ENCODE results near the gene PLCL2.

PLCL2 gene

DNA sequence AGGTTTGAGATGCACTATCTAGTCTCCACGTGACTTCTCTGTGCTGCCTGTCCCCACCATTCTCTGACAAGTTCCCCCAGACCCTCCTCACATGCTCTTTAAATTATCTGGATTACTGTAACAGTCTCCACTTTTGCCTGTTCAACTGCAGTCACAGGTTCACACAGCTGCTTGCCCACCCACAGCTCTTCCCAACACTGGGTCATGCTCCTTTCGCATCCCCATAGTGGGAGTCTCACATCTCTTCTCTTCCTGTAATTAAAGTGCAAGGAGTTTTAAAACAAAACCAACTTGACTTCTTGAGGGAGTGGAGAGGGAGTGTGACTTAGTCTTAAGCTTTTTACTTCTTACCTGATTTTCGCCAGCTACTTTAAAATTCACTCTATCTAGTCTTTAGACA, 178.8 kb downstream of the PLCL2 start:
- H3K4me3 ChIP-seq (replicated peaks; ENCODE audit: low read depth, low read length), result no peak overlapping the region
- TF ChIP-seq, protein P1, sequence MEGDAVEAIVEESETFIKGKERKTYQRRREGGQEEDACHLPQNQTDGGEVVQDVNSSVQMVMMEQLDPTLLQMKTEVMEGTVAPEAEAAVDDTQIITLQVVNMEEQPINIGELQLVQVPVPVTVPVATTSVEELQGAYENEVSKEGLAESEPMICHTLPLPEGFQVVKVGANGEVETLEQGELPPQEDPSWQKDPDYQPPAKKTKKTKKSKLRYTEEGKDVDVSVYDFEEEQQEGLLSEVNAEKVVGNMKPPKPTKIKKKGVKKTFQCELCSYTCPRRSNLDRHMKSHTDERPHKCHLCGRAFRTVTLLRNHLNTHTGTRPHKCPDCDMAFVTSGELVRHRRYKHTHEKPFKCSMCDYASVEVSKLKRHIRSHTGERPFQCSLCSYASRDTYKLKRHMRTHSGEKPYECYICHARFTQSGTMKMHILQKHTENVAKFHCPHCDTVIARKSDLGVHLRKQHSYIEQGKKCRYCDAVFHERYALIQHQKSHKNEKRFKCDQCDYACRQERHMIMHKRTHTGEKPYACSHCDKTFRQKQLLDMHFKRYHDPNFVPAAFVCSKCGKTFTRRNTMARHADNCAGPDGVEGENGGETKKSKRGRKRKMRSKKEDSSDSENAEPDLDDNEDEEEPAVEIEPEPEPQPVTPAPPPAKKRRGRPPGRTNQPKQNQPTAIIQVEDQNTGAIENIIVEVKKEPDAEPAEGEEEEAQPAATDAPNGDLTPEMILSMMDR (IDR thresholded peaks at IDR 0.05; ENCODE audit: low read length, missing control alignments), result no peak
- DNase-seq (ENCODE audit: low read depth), result no peak

DNA sequence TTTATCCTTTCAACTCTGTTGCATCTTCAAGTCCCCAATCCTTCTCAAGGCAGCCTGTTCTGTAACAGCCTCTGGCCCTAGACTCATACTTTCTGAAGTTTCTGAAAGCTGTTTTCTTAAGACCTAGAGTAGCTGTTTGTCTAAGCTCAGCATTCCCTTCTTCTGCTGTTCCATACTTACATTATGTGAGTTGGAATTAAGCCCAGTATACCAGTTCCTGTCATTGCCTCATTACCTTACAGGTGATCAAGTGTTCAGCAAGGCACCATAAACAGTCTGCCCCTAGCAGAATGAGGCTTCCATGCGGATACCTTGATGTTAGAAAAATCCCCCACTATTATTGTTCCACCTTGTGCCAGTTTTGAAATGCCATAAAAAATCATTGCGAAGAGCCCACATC, 180.6 kb downstream of the PLCL2 start:
- no peak overlapping the region for H3K4me3 ChIP-seq (replicated peaks; ENCODE audit: low read depth, low read length)
- DNase-seq (ENCODE audit: low read depth), result no peak
- TF ChIP-seq, protein P1 (IDR thresholded peaks at IDR 0.05; ENCODE audit: low read length, missing control alignments), result no peak

DNA sequence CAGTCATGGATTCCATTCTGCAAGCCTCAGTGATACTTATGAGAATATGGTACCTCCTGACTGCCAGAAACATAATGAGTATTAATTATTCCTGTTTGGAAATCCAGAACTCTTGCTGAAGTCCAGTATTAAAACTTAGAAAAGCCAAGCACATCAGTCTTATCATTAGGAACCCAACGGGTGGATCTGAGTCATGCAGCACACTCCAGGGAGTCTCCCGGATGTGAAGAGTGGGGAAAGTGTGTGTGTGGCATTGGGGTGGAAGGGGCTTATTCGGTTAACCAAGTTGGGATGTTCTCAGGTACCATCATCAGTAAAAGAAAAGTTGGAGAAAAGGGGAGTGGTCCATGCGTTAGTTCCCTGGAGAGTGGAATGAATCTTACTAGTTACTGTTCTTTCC, 181.1 kb downstream of the PLCL2 start:
- DNase-seq (ENCODE audit: low read depth), result no peak
- no peak overlapping the region for H3K4me3 ChIP-seq (replicated peaks; ENCODE audit: low read depth, low read length)
- TF ChIP-seq, protein P1 (IDR thresholded peaks at IDR 0.05; ENCODE audit: low read length, missing control alignments), result no peak

DNA sequence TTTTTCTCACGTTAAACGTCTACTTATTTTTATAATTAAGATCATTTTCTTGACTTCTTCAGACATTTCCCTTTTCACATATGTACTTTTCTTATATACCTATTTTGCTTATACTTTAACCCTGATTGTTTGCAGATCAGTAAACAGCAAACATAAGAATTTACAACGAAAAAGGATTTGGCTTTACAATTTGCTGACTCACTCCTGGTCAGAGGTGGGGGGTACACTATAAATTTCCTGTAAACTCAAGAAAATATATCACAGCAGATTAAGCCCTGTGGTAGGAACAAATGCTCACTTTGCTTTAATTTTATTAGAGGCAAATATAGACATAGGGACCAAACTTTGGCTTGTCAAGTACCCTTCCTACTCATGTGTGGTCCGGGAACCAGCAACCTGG, 185.0 kb downstream of the PLCL2 start:
- TF ChIP-seq, protein P1 (IDR thresholded peaks at IDR 0.05; ENCODE audit: low read length, missing control alignments), result no peak
- no peak overlapping the region for H3K4me3 ChIP-seq (replicated peaks; ENCODE audit: low read depth, low read length)
- DNase-seq (ENCODE audit: low read depth), result no peak

DNA sequence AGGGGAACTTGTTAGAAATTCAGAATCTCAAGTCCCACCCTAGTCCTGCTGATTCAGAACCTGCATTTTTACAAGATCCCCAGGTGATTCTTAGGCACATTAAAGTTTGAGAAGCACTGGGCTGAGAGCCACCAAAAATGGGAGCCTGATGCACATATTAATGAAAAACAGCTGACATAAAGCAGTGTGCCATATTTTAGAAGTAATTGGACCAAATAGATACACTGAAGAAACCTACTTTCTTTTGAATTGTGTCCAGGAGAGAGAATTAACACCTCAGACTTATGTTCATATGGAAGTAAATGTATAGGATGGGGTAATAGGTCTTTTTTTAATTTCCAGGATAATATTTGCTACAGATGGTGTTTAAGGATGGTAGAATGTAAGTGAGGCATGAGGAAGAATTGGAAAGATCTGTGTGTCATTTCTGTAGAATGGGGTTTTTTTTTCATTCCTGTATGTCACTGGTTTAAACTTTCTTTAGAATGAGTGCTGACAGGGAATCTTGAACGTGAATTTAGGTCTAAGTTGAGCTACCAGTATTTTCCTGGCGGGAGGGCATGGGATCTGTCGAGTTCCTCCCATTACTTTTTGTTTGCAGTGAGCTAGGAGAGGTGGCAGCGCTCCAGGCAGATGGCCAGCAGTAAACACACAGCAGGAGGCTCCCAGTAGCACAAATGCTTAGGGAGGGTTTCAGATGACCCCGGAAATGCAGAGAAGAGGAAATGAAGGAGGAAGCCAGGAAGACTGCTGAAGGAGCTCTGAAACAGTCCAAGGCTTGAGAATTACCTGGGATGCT, 185.6 kb downstream of the PLCL2 start:
- TF ChIP-seq, protein P1 (IDR thresholded peaks at IDR 0.05; ENCODE audit: low read length, missing control alignments), result no peak
- H3K4me3 ChIP-seq (replicated peaks; ENCODE audit: low read depth, low read length), result no peak overlapping the region
- DNase-seq (ENCODE audit: low read depth), result peak; percentile 44

DNA sequence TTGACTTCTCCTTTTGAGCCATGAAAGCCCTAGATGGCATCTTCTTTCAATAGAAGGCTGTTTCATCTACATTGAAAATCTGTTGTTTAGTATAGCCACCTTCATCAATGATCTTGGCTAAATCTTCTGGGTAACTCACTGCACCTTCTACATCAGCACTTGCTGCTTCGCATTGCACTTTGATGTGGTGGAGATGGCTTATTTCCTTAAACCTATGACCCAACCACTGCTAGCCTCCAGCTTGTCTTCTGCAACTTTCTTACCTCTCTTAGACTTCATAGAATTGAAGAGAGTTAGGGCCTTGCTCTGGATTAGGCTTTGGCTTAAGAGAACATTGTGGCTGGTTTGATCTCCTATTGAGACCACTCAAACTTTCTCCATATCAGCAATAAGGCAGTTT, 189.8 kb downstream of the PLCL2 start:
- H3K4me3 ChIP-seq (replicated peaks; ENCODE audit: low read depth, low read length), result no peak overlapping the region
- TF ChIP-seq, protein P1 (IDR thresholded peaks at IDR 0.05; ENCODE audit: low read length, missing control alignments), result no peak
- DNase-seq (ENCODE audit: low read depth), result no peak

DNA sequence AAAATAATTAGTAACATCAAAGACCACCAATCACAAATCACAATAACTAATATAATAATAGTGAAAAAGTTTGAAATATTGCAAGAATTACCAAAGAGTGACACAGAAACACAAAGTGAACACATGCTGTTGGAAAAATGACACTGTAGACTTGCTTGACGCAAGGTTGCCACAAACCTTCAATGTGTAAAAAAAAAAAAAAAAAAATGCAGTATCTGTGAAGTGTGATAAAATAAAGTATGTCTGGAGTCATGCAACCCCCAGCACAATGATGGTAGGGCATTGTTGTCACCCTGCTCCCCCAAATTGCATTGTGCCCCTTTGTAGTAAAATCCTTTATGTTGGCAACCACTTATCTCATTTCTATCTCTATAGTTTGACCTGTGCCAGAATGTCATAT, 190.6 kb downstream of the PLCL2 start:
- H3K4me3 ChIP-seq (replicated peaks; ENCODE audit: low read depth, low read length), result no peak overlapping the region
- no peak for DNase-seq (ENCODE audit: low read depth)
- TF ChIP-seq, protein P1 (IDR thresholded peaks at IDR 0.05; ENCODE audit: low read length, missing control alignments), result no peak
